ENCODE results near the gene FRK. TPM values are rescaled to one million over a fixed set of nuclear protein-coding genes. Genes with fewer than 3 reads are reported as not detected.
"Not testable (repeated sequence)": the region's sequence is repeated elsewhere in the genome, so short reads cannot be mapped to it uniquely, and the experiment has no call there.

FRK gene
- total RNA-seq, 1 donor from 2014 or later, result not detected

DNA sequence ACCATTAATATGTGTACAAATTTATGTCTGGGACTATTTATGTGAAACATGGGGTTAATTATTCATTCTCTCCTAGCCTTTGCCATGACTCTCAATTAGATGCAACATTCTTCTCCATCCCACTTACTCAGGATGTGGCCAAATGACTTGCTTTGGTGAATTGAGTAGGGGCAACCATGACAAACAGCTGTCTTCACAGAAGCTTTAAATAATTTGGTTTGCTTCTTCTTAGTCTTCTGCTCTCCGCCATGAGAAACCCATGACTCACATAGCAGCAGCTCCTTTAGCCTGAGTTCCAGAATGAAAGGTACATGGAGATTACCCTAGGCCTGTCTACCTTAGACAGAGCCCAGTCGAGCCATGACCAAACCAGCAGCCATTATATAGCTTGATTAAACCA lies 74.7 kb downstream of the FRK start:
- DNase-seq, result no peak
- Mint-ChIP-seq H3K4me1 (no peaks in the 10 kb centered on the region), H3K9me3 (no peaks in the 10 kb centered on the region), H3K36me3 (ENCODE audit: low read depth) (no peaks in the 10 kb centered on the region), H3K27ac (no peak overlapping the region), H3K4me3 (no peak overlapping the region), H3K27me3 (peaks cover 3% of the 10 kb centered on the region)
- intact Hi-C loops (cut with micrococcal nuclease), result no loop called here

DNA sequence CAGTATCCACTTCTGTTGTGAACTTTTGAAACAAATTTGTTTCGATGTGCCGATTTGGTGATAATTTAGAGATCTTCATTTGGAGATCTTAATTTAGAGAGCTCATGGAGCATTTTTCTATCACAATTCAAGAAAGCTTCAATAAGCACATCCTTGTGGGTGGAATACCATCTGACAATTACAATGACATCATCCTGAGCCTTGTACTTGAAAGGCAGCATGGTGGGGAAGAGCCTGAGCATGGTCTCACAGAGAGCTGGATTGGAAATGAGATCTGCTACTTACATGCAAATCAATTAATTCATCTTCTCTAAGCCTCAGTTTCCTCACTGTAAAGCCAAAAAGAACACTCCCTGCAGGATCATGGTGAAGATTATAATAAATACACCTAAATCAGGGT lies 75.9 kb downstream of the FRK start:
- Mint-ChIP-seq H3K36me3 (ENCODE audit: low read depth) (no peaks in the 10 kb centered on the region), H3K27ac (no peak overlapping the region), H3K9me3 (no peaks in the 10 kb centered on the region), H3K27me3 (peaks cover 3% of the 10 kb centered on the region), H3K4me3 (no peak overlapping the region), H3K4me1 (no peaks in the 10 kb centered on the region)
- DNase-seq, result no peak
- intact Hi-C loops (cut with micrococcal nuclease), result no loop called here

DNA sequence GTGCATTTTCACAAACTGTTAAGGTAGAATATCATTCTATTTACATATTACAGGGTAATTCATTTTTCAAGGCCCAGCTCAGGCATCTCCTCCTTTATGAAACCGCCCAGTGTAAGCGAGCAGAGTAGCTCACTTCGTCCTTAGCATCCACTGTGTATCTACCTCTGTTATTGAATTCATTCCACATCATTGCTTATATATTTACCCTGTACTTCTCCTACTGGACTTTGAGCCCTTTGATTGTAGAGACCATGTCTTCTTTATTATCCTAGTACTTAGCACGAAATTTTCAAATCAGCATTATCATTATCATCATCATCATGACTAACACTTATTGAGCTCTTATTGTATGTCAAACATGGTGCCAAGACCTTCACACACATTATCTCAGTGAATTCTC lies 76.7 kb downstream of the FRK start:
- no peak for DNase-seq
- H3K4me1 Mint-ChIP-seq, result no peaks in the 10 kb centered on the region
- H3K4me3 Mint-ChIP-seq, result no peak overlapping the region
- H3K27ac Mint-ChIP-seq, result no peak overlapping the region
- H3K27me3 Mint-ChIP-seq, result peaks cover 3% of the 10 kb centered on the region
- intact Hi-C loops (cut with micrococcal nuclease), result no loop called here
- H3K36me3 Mint-ChIP-seq (ENCODE audit: low read depth), result no peaks in the 10 kb centered on the region
- no peaks in the 10 kb centered on the region for H3K9me3 Mint-ChIP-seq

DNA sequence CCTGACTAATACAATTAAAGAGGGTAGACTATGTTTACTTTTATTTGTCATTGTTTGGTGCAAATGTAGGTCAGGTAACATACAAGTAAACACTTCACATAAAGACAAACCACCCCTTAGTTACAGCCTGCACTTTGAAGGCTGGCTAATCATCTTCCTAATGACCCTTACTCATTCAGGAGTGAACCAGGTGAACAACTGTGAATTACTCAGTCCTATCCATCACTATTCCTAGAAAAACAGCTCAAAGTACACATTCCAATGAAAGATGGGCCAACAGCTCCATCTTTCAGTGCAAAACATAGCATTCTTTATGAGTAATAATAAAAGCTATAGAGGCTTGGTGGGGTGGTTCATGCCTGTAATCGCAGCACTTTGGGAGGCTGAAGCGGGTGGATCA lies 78.2 kb downstream of the FRK start:
- Mint-ChIP-seq H3K27ac (no peak overlapping the region), H3K4me1 (no peaks in the 10 kb centered on the region), H3K4me3 (no peak overlapping the region), H3K9me3 (no peaks in the 10 kb centered on the region), H3K27me3 (peaks cover 3% of the 10 kb centered on the region), H3K36me3 (ENCODE audit: low read depth) (no peaks in the 10 kb centered on the region)
- no peak for DNase-seq
- intact Hi-C loops (cut with micrococcal nuclease), result no loop called here

DNA sequence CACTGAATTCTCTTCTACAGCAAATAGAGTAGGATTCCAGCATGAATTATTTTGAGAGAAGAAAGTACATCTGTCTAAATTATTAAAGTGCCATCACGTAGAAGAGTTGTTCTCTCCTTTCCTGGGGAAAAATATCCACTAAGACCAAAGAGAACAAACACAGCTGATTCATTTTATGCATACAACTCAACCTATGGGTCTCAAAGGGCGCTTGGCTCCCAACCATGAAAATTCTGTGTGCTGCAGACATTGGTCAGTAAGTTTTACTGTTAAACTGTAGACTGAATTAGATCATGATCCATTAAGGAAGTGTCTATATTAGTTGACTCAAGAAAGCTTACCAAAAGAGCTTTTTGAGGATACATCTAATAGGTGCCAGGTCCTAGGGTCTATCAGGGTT lies 83.5 kb downstream of the FRK start:
- no peaks in the 10 kb centered on the region for H3K36me3 Mint-ChIP-seq (ENCODE audit: low read depth)
- intact Hi-C loops (cut with micrococcal nuclease), result no loop called here
- H3K27me3 Mint-ChIP-seq, result peaks cover 1% of the 10 kb centered on the region
- H3K9me3 Mint-ChIP-seq, result no peaks in the 10 kb centered on the region
- H3K27ac Mint-ChIP-seq, result no peak overlapping the region
- H3K4me1 Mint-ChIP-seq, result no peaks in the 10 kb centered on the region
- no peak overlapping the region for H3K4me3 Mint-ChIP-seq
- DNase-seq, result no peak

DNA sequence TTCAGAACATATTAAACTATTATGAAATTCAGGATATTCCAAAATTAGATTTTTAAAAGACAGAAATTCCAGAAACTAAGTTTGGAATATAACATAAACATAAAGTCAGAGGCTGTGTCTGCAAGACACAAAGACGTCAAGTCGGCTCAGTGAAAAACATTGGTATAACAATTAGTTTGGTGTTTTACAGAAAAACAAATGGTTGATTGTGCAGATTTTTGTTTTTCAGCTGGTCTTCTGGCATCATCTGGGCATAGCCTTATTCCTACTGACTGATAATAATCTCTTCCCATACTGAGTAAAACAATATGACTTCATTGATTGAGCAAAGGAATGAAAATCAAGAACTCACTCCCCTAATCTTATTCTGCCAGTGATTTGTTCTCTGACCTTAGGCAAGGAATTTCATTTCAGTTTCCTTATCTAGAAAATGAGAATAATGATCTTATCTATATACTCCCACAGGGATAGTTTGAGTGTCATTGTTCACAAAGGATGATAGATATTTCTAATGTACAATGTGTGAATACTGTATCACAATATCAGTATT lies 84.3 kb downstream of the FRK start:
- Mint-ChIP-seq H3K4me3 (no peak overlapping the region), H3K27me3 (no peaks in the 10 kb centered on the region), H3K4me1 (no peaks in the 10 kb centered on the region), H3K9me3 (no peaks in the 10 kb centered on the region), H3K36me3 (ENCODE audit: low read depth) (no peaks in the 10 kb centered on the region), H3K27ac (no peak overlapping the region)
- DNase-seq, result no peak
- intact Hi-C loops (cut with micrococcal nuclease), result no loop called here

DNA sequence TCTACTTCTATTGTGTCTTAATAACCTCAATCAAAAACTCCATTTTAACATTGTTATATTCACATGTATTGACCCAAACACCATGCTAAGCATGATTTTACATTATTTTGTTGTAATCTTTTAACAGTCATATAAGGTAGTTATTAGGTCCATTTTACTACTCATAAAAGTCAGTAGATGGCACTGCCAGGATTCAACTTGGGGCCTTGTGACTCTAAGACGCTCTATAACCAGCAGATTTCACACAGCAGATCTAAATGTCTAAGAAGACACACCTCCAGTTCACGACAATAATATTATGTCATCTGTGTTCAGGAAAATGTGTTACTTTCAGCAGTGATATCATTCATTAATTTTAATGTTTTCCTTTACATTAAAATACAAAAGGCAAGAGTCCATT lies 88.0 kb downstream of the FRK start:
- H3K27me3 Mint-ChIP-seq, result no peaks in the 10 kb centered on the region
- no peak overlapping the region for H3K4me3 Mint-ChIP-seq
- no peaks in the 10 kb centered on the region for H3K4me1 Mint-ChIP-seq
- no peaks in the 10 kb centered on the region for H3K36me3 Mint-ChIP-seq (ENCODE audit: low read depth)
- intact Hi-C loops (cut with micrococcal nuclease), result no loop called here
- no peak overlapping the region for H3K27ac Mint-ChIP-seq
- no peak for DNase-seq
- no peaks in the 10 kb centered on the region for H3K9me3 Mint-ChIP-seq

DNA sequence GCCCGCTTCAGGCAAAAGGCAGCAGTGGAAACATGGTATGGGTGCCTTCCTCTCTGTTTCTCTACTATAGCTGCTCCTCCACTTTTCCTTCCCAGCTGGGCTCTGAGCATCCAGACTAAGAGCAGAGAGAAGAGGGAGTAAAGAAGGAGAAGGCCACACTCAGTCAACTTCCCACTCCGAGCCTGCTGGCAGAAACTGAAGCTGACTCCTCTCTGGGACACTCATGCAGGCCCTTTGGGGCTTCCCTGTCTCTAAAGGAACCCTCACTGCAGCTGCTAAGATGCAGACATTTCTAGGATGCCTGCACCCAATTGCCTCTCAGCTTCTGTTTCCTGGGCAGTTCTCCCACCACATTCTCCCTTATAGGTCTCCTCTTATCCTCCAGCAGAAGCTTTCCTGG lies 88.9 kb downstream of the FRK start:
- Mint-ChIP-seq H3K36me3 (ENCODE audit: low read depth) (no peaks in the 10 kb centered on the region), H3K27me3 (no peaks in the 10 kb centered on the region), H3K27ac (no peak overlapping the region), H3K9me3 (no peaks in the 10 kb centered on the region), H3K4me1 (no peaks in the 10 kb centered on the region), H3K4me3 (no peak overlapping the region)
- DNase-seq, result no peak
- intact Hi-C loops (cut with micrococcal nuclease), result no loop called here

DNA sequence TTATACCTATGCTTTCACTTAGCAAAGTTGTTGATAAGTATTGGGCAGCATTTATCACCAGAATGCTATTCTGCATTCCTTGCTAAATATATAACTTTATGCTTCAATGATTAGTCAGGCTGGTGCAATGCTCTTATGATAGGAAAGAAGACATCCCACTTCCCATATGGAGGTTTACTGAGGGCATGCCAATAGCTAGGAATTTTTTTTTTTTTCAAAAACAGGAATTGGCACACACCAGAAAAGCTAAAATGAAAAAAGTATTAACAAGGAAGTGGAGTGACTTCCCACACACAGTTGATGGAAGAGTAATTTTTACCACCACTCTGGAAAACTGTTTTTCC lies 90.8 kb downstream of the FRK start:
- intact Hi-C loops (cut with micrococcal nuclease), result no loop called here
- Mint-ChIP-seq H3K36me3 (ENCODE audit: low read depth) (no peaks in the 10 kb centered on the region), H3K4me3 (no peak overlapping the region), H3K9me3 (no peaks in the 10 kb centered on the region), H3K27ac (no peak overlapping the region), H3K27me3 (no peaks in the 10 kb centered on the region), H3K4me1 (no peaks in the 10 kb centered on the region)
- DNase-seq, result no peak

DNA sequence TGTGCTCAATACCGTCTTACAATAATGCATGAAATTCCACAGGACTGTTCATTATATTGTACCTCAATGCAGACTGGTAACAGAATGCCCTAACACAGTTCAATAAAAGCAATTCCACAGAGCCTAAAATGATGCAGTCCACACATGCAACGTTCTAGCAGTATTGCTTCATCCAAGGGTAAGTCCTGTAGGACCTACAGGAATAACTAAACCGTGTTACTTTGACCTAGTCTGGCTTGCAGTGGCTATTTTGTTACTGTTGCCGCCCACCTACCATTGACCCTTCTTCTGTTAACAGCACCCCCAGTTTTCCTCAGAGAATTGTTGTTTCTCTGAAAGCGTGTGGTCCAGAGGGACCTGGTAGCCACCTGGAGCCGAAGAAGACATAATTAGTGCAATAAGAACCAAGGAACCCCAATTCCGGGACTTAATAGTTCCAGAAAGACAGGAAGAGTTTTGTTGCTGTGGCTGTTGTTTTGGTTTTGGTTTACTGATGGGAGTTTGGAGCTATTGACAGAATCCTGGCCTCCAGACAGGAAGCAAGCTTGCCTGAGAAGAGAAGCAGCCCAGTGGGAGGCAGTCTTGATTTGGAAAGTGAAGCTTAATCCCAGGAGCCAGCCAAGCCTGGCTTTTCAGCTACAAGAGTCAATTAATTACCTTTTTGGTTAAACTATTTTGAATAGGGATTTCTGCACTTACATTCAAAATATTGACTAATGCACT lies 91.3 kb downstream of the FRK start:
- no peak overlapping the region for H3K27ac Mint-ChIP-seq
- no peaks in the 10 kb centered on the region for H3K27me3 Mint-ChIP-seq
- no peaks in the 10 kb centered on the region for H3K9me3 Mint-ChIP-seq
- DNase-seq, result no peak
- no peak overlapping the region for H3K4me3 Mint-ChIP-seq
- no peaks in the 10 kb centered on the region for H3K36me3 Mint-ChIP-seq (ENCODE audit: low read depth)
- intact Hi-C loops (cut with micrococcal nuclease), result no loop called here
- no peaks in the 10 kb centered on the region for H3K4me1 Mint-ChIP-seq

DNA sequence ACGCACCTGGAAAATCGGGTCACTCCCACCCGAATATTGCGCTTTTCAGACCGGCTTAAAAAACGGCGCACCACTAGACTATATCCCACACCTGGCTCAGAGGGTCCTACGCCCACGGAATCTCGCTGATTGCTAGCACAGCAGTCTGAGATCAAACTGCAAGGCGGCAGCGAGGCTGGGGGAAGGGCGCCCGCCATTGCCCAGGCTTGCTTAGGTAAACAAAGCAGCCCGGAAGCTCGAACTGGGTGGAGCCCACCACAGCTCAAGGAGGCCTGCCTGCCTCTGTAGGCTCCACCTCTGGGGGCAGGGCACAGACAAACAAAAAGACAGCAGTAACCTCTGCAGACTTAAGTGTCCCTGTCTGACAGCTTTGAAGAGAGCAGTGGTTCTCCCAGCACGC lies 100.4 kb downstream of the FRK start:
- H3K27ac Mint-ChIP-seq; H3K4me1 Mint-ChIP-seq; H3K36me3 Mint-ChIP-seq (ENCODE audit: low read depth); H3K9me3 Mint-ChIP-seq; H3K27me3 Mint-ChIP-seq; DNase-seq; intact Hi-C loops (cut with micrococcal nuclease); H3K4me3 Mint-ChIP-seq: not testable (repeated sequence)

DNA sequence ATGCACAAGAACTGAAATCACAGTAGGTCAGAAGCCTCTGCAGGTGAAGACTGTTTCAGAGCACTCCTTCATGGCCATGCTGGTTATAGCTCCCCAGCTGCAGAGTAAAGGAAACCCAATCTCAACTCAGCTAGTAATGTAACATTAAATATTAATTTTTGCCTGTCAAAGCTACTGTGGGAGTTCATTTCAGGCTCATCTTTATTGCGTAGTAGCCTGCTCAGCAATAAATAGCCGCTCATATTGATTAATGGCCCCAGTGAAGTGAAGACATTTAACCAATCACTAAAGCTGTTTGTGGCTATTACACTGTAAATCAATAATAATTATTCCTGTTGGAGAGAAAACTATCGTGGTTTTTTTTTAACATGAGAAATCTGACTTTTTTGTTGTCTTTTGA lies 101.7 kb downstream of the FRK start:
- Mint-ChIP-seq H3K27me3 (no peaks in the 10 kb centered on the region), H3K4me3 (no peak overlapping the region), H3K4me1 (no peaks in the 10 kb centered on the region), H3K27ac (no peak overlapping the region), H3K9me3 (no peaks in the 10 kb centered on the region), H3K36me3 (ENCODE audit: low read depth) (no peaks in the 10 kb centered on the region)
- intact Hi-C loops (cut with micrococcal nuclease), result no loop called here
- no peak for DNase-seq

DNA sequence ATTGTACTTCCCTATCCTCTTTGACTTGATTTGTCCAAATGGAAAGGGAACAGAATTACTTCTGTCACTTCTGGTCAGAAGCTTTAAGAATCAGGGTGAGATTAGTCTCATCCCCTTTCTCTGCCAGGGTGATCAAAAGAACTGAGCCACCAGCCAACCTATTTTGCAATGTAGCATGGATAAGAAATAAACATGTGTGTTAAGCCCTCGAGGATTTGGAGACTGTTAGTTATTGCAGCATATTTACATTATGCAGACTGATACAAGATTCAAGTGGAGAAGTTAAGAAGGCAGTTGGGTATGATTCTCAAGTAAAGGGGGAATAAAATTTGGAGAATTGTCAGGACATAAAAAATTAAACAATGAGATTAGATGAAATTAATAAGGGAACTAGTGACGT lies 106.0 kb downstream of the FRK start:
- H3K27ac Mint-ChIP-seq, result no peak overlapping the region
- no peak for DNase-seq
- no peaks in the 10 kb centered on the region for H3K36me3 Mint-ChIP-seq (ENCODE audit: low read depth)
- peaks cover 4% of the 10 kb centered on the region for H3K9me3 Mint-ChIP-seq
- no peaks in the 10 kb centered on the region for H3K27me3 Mint-ChIP-seq
- no peaks in the 10 kb centered on the region for H3K4me1 Mint-ChIP-seq
- intact Hi-C loops (cut with micrococcal nuclease), result no loop called here
- H3K4me3 Mint-ChIP-seq, result no peak overlapping the region

DNA sequence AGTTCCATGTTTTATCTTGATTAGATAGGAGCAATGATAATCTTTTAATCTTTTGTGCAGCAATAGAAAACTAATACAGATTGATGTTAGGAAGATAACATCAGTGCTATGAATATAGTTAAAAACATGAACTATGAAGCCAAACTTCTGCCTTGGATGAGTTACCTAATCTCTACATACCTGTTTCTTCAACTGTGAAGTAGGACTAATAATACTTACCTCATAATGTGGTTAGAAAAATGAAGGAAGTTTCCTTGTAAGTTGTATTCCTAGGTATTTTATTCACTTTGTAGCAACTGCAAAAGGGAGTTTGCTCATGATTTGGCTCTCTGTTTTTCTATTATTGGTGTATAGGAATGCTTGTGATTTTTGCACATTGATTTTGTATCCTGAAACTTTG lies 111.9 kb downstream of the FRK start:
- Mint-ChIP-seq H3K4me3 (no peak overlapping the region), H3K27me3 (no peaks in the 10 kb centered on the region), H3K27ac (no peak overlapping the region), H3K9me3 (peaks cover 8% of the 10 kb centered on the region), H3K4me1 (no peaks in the 10 kb centered on the region), H3K36me3 (ENCODE audit: low read depth) (no peaks in the 10 kb centered on the region)
- DNase-seq, result no peak
- intact Hi-C loops (cut with micrococcal nuclease), result no loop called here

DNA sequence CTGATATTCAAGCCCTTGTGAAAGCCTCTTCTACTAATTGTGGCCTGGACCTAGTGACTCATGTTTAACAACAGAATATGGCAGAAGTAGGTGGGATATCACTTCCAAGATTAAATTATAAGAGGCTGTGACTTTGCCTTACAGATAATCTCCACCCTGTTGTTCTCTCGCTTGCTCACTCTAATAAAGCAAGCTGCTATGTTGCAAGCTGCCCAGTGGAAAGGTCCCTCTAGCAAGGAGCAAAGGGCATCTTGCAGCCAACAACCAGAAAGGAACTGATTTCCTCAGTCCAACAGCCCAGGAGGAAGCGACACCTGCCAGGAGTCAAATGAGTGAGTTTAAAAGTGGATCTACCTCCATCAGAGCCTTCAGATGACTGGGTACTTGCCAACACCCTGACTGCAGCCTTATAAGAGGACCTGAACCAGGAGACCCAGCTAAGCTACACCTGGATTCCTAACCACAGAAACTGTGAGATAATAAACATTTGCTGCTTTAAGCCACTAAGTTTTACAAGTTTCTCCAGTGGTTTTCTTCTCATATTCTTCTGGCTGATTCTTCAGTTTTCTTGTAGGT lies 112.6 kb downstream of the FRK start:
- intact Hi-C loops (cut with micrococcal nuclease), result no loop called here
- H3K4me3 Mint-ChIP-seq, result no peak overlapping the region
- no peaks in the 10 kb centered on the region for H3K36me3 Mint-ChIP-seq (ENCODE audit: low read depth)
- DNase-seq, result no peak
- no peaks in the 10 kb centered on the region for H3K4me1 Mint-ChIP-seq
- peaks cover 8% of the 10 kb centered on the region for H3K9me3 Mint-ChIP-seq
- H3K27me3 Mint-ChIP-seq, result no peaks in the 10 kb centered on the region
- H3K27ac Mint-ChIP-seq, result no peak overlapping the region

Measured in activated CD4-positive, alpha-beta T cell treated with anti-CD3 and anti-CD28 coated beads, Interleukin-2, amount 10 ng/mL, durations not matched to agents 24 days and 14 days (primary cell).